Activated CD8-positive, alpha-beta memory T cell treated with anti-CD3 and anti-CD28 coated beads, Interleukin-2, amount 50 U/mL, for 48 hours (primary cell): Measurements from ENCODE around the gene CDH8.
"Not testable (repeated sequence)": the region's sequence is repeated elsewhere in the genome, so short reads cannot be mapped to it uniquely, and the experiment has no call there.

Experiments
- DNase-seq: peaks from one replicate; pipeline ENCODE4 v3.0.0-alpha.2; 2020

Gene CDH8

GRCh38 chr16:61836804-61837393 is 199.3 kb downstream of the CDH8 start:
- DNase-seq = no peak

- no peak for DNase-seq
Measured at GRCh38 chr16:61834082-61834481, 202.2 kb downstream of the CDH8 start.

GRCh38 chr16:61831351-61831917 is 204.8 kb downstream of the CDH8 start:
- DNase-seq = no peak

- DNase-seq = no peak
Measured at GRCh38 chr16:61829631-61830030, 206.6 kb downstream of the CDH8 start.

GRCh38 chr16:61823326-61823725 is 212.9 kb downstream of the CDH8 start:
- DNase-seq = no peak

GRCh38 chr16:61820820-61821219 is 215.4 kb downstream of the CDH8 start:
- no peak for DNase-seq

GRCh38 chr16:61820398-61820797 is 215.8 kb downstream of the CDH8 start:
- DNase-seq = no peak

GRCh38 chr16:61818850-61819249 is 217.4 kb downstream of the CDH8 start:
- DNase-seq = no peak

- no peak for DNase-seq
Measured at GRCh38 chr16:61817583-61818278, 218.5 kb downstream of the CDH8 start.

- DNase-seq = no peak
Measured at GRCh38 chr16:61814726-61815347, 221.4 kb downstream of the CDH8 start.

GRCh38 chr16:61813339-61813738 is 222.9 kb downstream of the CDH8 start:
- DNase-seq = no peak

GRCh38 chr16:61812251-61812650 is 224.0 kb downstream of the CDH8 start:
- no peak for DNase-seq

GRCh38 chr16:61807551-61807950 is 228.7 kb downstream of the CDH8 start:
- DNase-seq = no peak

GRCh38 chr16:61801217-61801616 is 235.0 kb downstream of the CDH8 start:
- DNase-seq = not testable (repeated sequence)

GRCh38 chr16:61798741-61799140 is 237.5 kb downstream of the CDH8 start:
- DNase-seq = no peak

GRCh38 chr16:61797961-61798507 is 238.2 kb downstream of the CDH8 start:
- no peak for DNase-seq

- DNase-seq = no peak
Measured at GRCh38 chr16:61797296-61797795, 238.9 kb downstream of the CDH8 start.

GRCh38 chr16:61792194-61792909 is 243.9 kb downstream of the CDH8 start:
- no peak for DNase-seq

- DNase-seq = no peak
Measured at GRCh38 chr16:61791464-61791863, 244.8 kb downstream of the CDH8 start.

- DNase-seq = not testable (repeated sequence)
Measured at GRCh38 chr16:61781855-61782254, 254.4 kb downstream of the CDH8 start.

- no peak for DNase-seq
Measured at GRCh38 chr16:61780161-61780560, 256.1 kb downstream of the CDH8 start.

- no peak for DNase-seq
Measured at GRCh38 chr16:61770301-61770700, 265.9 kb downstream of the CDH8 start.

GRCh38 chr16:61763991-61764390 is 272.2 kb downstream of the CDH8 start:
- DNase-seq = no peak
